Measurements from ENCODE around the gene SPRR1B.

- TF ChIP-seq PREB (CRISPR knock-in tag; IDR thresholded peaks at IDR 0.05; ENCODE audit: borderline replicate concordance) (no peak), NFYB (CRISPR knock-in tag; conservative IDR thresholded peaks at IDR 0.05; ENCODE audit: low read depth) (no peak)
- TF ChIP-seq, protein P1, sequence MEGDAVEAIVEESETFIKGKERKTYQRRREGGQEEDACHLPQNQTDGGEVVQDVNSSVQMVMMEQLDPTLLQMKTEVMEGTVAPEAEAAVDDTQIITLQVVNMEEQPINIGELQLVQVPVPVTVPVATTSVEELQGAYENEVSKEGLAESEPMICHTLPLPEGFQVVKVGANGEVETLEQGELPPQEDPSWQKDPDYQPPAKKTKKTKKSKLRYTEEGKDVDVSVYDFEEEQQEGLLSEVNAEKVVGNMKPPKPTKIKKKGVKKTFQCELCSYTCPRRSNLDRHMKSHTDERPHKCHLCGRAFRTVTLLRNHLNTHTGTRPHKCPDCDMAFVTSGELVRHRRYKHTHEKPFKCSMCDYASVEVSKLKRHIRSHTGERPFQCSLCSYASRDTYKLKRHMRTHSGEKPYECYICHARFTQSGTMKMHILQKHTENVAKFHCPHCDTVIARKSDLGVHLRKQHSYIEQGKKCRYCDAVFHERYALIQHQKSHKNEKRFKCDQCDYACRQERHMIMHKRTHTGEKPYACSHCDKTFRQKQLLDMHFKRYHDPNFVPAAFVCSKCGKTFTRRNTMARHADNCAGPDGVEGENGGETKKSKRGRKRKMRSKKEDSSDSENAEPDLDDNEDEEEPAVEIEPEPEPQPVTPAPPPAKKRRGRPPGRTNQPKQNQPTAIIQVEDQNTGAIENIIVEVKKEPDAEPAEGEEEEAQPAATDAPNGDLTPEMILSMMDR (IDR thresholded peaks at IDR 0.05): no peak
These were observed 44.4 kb upstream of the SPRR1B start for GRCh38 chr1:152986578-152986977.

Data from WTC11 (cell line).